Type B pancreatic cell (in vitro differentiated cells): ENCODE measurements around the gene FAM216A. TPM values are rescaled to one million over a fixed set of nuclear protein-coding genes. Genes with fewer than 3 reads are reported as not detected.

ENCODE experiments used
- DNase-seq: peaks from one replicate; pipeline ENCODE4 v3.0.0; 2021; ENCODE audit warnings: mixed read lengths; ENCODE audit not compliant: unreplicated experiment; ENCODE audit errors: extremely low spot score
- H3K27ac Mint-ChIP-seq: 2 replicates; pipeline ENCODE4 v1.8.0; 2021; ENCODE audit warnings: mild to moderate bottlenecking, mixed read lengths
- H3K27me3 Mint-ChIP-seq: 2 replicates; pipeline ENCODE4 v1.8.0; 2021; ENCODE audit warnings: mixed read lengths
- H3K36me3 Mint-ChIP-seq: 2 replicates; pipeline ENCODE4 v1.8.0; 2021; ENCODE audit warnings: mixed read lengths
- H3K4me1 Mint-ChIP-seq: one replicate; pipeline ENCODE4 v1.8.0; 2021; ENCODE audit warnings: mixed read lengths; ENCODE audit not compliant: unreplicated experiment
- H3K4me3 Mint-ChIP-seq: 2 replicates; pipeline ENCODE4 v1.8.0; 2021; ENCODE audit warnings: mild to moderate bottlenecking, mixed read lengths
- H3K9me3 Mint-ChIP-seq: 2 replicates; pipeline ENCODE4 v1.8.0; 2021; ENCODE audit warnings: mixed read lengths
- total RNA-seq: library from RNA; stranded (reverse); gene quantifications from 2 replicates; pipeline ENCODE4 v1.2.1, GENCODE V29; 2021; ENCODE audit warnings: low replicate concordance
- TF ChIP-seq, protein P1 (sequence below): fragments of 200-600 bp; sonication (generic); conservative IDR thresholded peaks from 2 replicates; pipeline ENCODE4 v1.5.0; 2021; ENCODE audit warnings: antibody characterized with exemption, mild to moderate bottlenecking

Gene FAM216A
- total RNA-seq, 1 donor from 2014 or later, result 13.2 TPM

DNA sequence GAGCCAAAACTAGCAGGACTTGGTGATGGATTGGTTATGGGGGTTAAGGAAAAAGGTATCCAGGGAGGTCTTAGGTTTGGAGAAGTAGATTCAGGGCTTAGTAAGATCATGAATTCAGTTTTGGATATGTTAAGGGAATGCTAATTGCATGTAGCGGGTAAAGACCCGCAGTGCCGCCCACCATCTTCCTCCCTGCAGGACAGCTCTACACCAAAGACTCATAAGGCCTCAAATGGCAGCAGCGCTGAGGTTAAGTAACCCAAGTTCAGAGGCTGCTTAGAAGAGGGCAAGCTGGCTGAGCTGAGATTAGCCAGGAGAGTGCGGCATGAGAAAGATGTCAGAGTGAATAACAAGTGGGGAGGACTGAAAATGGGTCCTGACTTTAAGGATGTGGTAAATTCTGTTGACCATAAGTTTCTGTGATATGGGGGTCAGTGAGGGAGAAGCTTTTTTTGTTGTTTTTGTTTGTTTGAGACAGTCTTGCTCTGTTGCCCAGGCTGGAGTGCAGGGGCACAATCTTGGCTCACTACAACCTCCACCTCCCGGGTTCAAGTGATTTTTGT lies 59.7 kb downstream of the FAM216A start:
- TF ChIP-seq, protein P1, sequence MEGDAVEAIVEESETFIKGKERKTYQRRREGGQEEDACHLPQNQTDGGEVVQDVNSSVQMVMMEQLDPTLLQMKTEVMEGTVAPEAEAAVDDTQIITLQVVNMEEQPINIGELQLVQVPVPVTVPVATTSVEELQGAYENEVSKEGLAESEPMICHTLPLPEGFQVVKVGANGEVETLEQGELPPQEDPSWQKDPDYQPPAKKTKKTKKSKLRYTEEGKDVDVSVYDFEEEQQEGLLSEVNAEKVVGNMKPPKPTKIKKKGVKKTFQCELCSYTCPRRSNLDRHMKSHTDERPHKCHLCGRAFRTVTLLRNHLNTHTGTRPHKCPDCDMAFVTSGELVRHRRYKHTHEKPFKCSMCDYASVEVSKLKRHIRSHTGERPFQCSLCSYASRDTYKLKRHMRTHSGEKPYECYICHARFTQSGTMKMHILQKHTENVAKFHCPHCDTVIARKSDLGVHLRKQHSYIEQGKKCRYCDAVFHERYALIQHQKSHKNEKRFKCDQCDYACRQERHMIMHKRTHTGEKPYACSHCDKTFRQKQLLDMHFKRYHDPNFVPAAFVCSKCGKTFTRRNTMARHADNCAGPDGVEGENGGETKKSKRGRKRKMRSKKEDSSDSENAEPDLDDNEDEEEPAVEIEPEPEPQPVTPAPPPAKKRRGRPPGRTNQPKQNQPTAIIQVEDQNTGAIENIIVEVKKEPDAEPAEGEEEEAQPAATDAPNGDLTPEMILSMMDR, result no peak
- no peak overlapping the region for H3K4me3 Mint-ChIP-seq

DNA sequence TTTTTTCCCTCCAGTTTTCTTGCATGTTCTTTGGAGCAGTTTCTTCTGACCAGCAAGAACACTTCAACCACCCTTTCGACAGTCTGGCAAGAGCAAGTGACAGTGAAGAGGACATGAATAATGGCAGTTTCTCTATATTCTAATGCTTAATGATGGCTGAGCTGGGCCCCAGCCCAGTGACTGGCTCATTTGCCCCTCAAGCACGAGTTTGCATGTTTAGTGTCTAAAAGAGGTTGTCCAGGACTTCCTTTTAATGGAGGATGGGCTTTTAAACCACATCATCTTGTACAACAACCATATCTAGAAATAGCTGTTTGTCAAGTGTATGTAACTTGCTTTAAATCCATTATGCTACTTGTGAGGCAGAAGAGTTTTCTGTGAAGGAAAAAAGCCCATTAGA lies 61.9 kb downstream of the FAM216A start:
- Mint-ChIP-seq H3K4me1 (no peaks in the 10 kb centered on the region), H3K27me3 (no peaks in the 10 kb centered on the region), H3K4me3 (no peak overlapping the region), H3K9me3 (no peaks in the 10 kb centered on the region), H3K36me3 (peaks cover 4% of the 10 kb centered on the region), H3K27ac (no peak overlapping the region)
- TF ChIP-seq, protein P1, result no peak
- no peak for DNase-seq

More for the DNA sequence above, 59.7 kb downstream of the FAM216A start:
- Mint-ChIP-seq H3K9me3 (no peaks in the 10 kb centered on the region), H3K4me1 (no peaks in the 10 kb centered on the region), H3K36me3 (peaks cover 4% of the 10 kb centered on the region), H3K27ac (no peak overlapping the region), H3K27me3 (no peaks in the 10 kb centered on the region)
- no peak for DNase-seq

DNA sequence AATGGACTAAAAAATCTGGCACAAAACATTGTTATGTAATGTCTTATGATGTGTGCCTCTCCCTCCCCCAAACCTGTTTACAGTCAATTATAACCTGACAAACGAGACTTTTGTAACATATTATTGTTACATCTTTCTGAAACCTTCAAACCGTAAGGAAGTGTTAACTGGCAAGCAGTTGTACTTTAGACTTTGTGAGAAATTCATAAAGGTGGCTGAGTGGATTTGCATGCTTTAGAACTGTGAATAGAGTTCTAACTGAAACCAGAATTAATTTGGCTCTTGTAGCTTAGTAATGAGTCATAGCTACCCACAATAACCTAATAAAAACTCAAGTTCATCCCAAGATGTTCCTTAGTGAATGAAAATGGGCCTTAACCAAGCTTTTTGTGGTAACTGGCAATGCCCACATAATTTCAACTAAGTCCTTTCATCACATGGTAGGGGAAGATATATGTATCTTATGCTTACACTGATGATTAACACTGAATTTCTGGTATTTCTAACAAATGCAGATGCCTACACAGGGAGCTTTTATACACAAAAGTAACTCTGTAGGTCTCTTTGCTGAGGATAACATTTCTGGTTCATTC lies 63.2 kb downstream of the FAM216A start:
- H3K4me1 Mint-ChIP-seq, result no peaks in the 10 kb centered on the region

DNA sequence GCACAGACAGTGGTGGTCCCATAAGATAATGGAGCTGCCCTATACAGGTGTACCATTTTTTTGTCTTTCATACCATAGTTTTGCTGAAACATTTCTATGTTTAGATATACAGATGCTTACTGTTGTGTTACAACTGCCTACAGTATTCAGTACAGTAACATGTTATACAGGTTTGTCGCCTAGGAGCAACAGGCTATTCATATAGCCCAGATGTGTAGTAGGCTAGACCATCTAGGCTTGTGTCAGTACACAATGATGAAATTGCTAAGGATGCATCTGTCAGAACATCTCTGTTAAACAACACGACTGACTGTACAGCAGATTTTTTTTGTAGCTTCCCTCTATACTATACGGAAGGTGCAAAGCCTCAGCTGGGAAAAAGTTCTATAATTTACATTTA lies 64.0 kb downstream of the FAM216A start:
- H3K4me3 Mint-ChIP-seq, result no peak overlapping the region
- DNase-seq, result no peak
- no peaks in the 10 kb centered on the region for H3K9me3 Mint-ChIP-seq
- TF ChIP-seq, protein P1, result no peak
- no peaks in the 10 kb centered on the region for H3K4me1 Mint-ChIP-seq
- H3K27me3 Mint-ChIP-seq, result no peaks in the 10 kb centered on the region
- peaks cover 10% of the 10 kb centered on the region for H3K36me3 Mint-ChIP-seq
- no peak overlapping the region for H3K27ac Mint-ChIP-seq

More for the DNA sequence above, 63.2 kb downstream of the FAM216A start:
- DNase-seq, result no peak
- no peak overlapping the region for H3K4me3 Mint-ChIP-seq
- no peak overlapping the region for H3K27ac Mint-ChIP-seq
- peaks cover 9% of the 10 kb centered on the region for H3K36me3 Mint-ChIP-seq
- H3K27me3 Mint-ChIP-seq, result no peaks in the 10 kb centered on the region
- TF ChIP-seq, protein P1, result no peak
- no peaks in the 10 kb centered on the region for H3K9me3 Mint-ChIP-seq

DNA sequence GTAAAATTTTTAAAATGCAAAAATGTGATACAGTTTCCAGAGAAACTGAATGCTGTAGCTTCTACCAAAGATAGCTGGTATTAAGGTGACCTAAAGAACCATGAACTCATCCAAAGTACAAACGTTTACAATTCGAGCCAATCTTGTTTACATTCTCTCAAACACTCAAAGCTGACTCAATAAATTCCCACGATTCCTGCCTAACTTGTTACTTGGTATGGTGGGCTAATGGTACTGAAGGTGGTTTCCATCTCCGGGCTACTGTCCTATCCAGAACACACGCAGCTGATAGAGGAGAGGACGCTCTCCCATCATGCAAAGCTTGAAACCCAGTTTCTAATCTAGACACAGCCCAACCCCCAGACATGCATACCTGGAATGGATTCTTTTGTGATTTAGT lies 65.0 kb downstream of the FAM216A start:
- Mint-ChIP-seq H3K4me3 (no peak overlapping the region), H3K9me3 (no peaks in the 10 kb centered on the region), H3K27ac (peak overlapping the region; percentile 16), H3K36me3 (peaks cover 14% of the 10 kb centered on the region), H3K27me3 (no peaks in the 10 kb centered on the region), H3K4me1 (no peaks in the 10 kb centered on the region)
- TF ChIP-seq, protein P1, result no peak
- DNase-seq, result no peak
